K562 (cell line): ENCODE measurements around the gene IZUMO4. TPM values are rescaled to one million over a fixed set of nuclear protein-coding genes. Genes with fewer than 3 reads are reported as not detected.
A peak's percentile ranks its signal among the peaks of the same experiment; 100 is the strongest.

Experiments
- ATAC-seq: fragments of 200-7000 bp; cut with Tn5 transposase; 3 replicates; pipeline ENCODE4 v1.9.1; 2020; ENCODE audit warnings: moderate library complexity
- BruUV-seq: library from RNA; stranded (reverse); fragments of 400-500 nt; replicated peaks from 2 replicates; lab custom pipeline; 2021; lab: Mats Ljungman, UMichigan
- CTCF ChIA-PET: fragments of 300-600 bp; formaldehyde crosslinking; extraction: SDS; loops from one replicate; lab custom pipeline; 2021; ENCODE audit warnings: low intra/inter-chr PET ratio; lab: Yijun Ruan, JAX
- POLR2A ChIA-PET: fragments of 300-600, 350-650 bp; sonication (Branson Sonifier 250); formaldehyde crosslinking; extraction: SDS; loops from one replicate; lab custom pipeline; 2021; ENCODE audit warnings: antibody characterized with exemption, inconsistent platforms; lab: Yijun Ruan, JAX
- DNase-seq, 4 experiments: peaks; one replicate each; pipeline versions ENCODE4 v3.0.0 to v3.0.0-alpha.2; 2011 to 2018; ENCODE audit warnings: low spot score in 3 of 4, mixed read lengths in 3 of 4; ENCODE audit errors: extremely low read depth in 1 of 4
- FAIRE-seq: peaks from 2 replicates; lab custom pipeline; 2011; peaks lifted over from hg19 to GRCh38; lab: Jason Lieb, UNC
- H2AFZ ChIP-seq: 2 replicates; pipeline ENCODE4 v1.6.0; 2011; ENCODE audit warnings: low read depth, low read length, control low read depth, inconsistent platforms
- H3K27ac ChIP-seq: fragments of 200-600 bp; 3 replicates; pipeline ENCODE4 v1.8.0; 2011; ENCODE audit warnings: low read depth, mild to moderate bottlenecking, control low read depth, inconsistent platforms, low read length, moderate library complexity, mixed read lengths; ENCODE audit errors: extremely low read depth
- H3K27me3 ChIP-seq, 2 experiments: fragments of 300-600 bp in 1 of 2; 2 replicates in 1 of 2; 3 replicates in 1 of 2; pipeline versions ENCODE4 v1.6.0 to v1.8.0; 2011; ENCODE audit warnings: inconsistent platforms in 2 of 2, low read length in 2 of 2, mild to moderate bottlenecking in 1 of 2, mixed read lengths in 1 of 2, moderate library complexity in 1 of 2; ENCODE audit not compliant: control insufficient read depth in 2 of 2, insufficient read depth in 2 of 2
- H3K36me3 ChIP-seq: fragments of 300-600 bp; 3 replicates; pipeline ENCODE4 v1.8.0; 2011; ENCODE audit warnings: mild to moderate bottlenecking, low read length, inconsistent platforms; ENCODE audit not compliant: control insufficient read depth, insufficient read depth
- H3K4me1 ChIP-seq, 2 experiments: fragments of 200-600 bp in 1 of 2; replicated peaks in 1 of 2; 2 replicates in 1 of 2; 3 replicates in 1 of 2; pipeline versions ENCODE4 v1.5.1 to v1.8.0; 2011; ENCODE audit warnings: inconsistent platforms in 2 of 2, low read length in 2 of 2, mild to moderate bottlenecking in 1 of 2, mixed read lengths in 1 of 2, moderate library complexity in 1 of 2; ENCODE audit not compliant: control insufficient read depth in 2 of 2, insufficient read depth in 2 of 2
- H3K4me2 ChIP-seq: 2 replicates; pipeline ENCODE4 v1.6.1; 2011; ENCODE audit warnings: low read length, control low read depth, inconsistent platforms, mixed read lengths; ENCODE audit not compliant: insufficient read depth
- H3K4me3 ChIP-seq: fragments of 200-600 bp; sonication (generic), shearing (Covaris generic); 2 replicates; pipeline ENCODE4 v1.5.1; 2016; ENCODE audit warnings: control low read depth, inconsistent platforms
- H3K79me2 ChIP-seq: fragments of 200-600 bp; 3 replicates; pipeline ENCODE4 v1.8.0; 2011; ENCODE audit warnings: low read length, inconsistent platforms; ENCODE audit not compliant: control insufficient read depth, insufficient read depth
- H3K9ac ChIP-seq, 2 experiments: 2 replicates each; pipeline versions ENCODE4 v1.6.0 to v1.6.1; 2011; ENCODE audit warnings: low read depth in 2 of 2, low read length in 2 of 2, control low read depth in 1 of 2, inconsistent platforms in 1 of 2, mild to moderate bottlenecking in 1 of 2, mixed read lengths in 1 of 2; ENCODE audit not compliant: insufficient read depth in 1 of 2
- H3K9me1 ChIP-seq: one replicate; pipeline ENCODE4 v1.6.0; 2011; ENCODE audit warnings: inconsistent platforms, mild to moderate bottlenecking, low read length, moderate library complexity; ENCODE audit not compliant: control insufficient read depth, insufficient read depth
- H3K9me3 ChIP-seq: replicated peaks from 2 replicates; pipeline ENCODE4 v1.5.1; 2011; ENCODE audit warnings: low read depth, low read length, inconsistent platforms; ENCODE audit not compliant: control insufficient read depth, insufficient read depth
- H4K20me1 ChIP-seq: replicated peaks from 2 replicates; pipeline ENCODE4 v1.6.1; 2011; ENCODE audit warnings: low read length, inconsistent platforms, mixed read lengths; ENCODE audit not compliant: control insufficient read depth, insufficient read depth
- ATF7 ChIP-seq: fragments of 450-650 bp; IDR thresholded peaks from 2 replicates; pipeline ENCODE4 v1.7.1; 2014; ENCODE audit warnings: mild to moderate bottlenecking, moderate library complexity
- CXXC5 ChIP-seq: fragments of 250-450 bp; sonication (Bioruptor Pico); IDR thresholded peaks from 2 replicates; pipeline ENCODE4 v1.8.0; 2022; ENCODE audit warnings: inconsistent platforms, mild to moderate bottlenecking, moderate library complexity
- ETV6 ChIP-seq, 3 experiments: fragments of 150-350 bp in 1 of 3; sonication (generic) in 1 of 3; formaldehyde crosslinking in 1 of 3; IDR thresholded peaks; 2 replicates each; pipeline versions ENCODE4 v1.6.1 to v1.8.0; 2014 to 2022; ENCODE audit warnings: borderline replicate concordance in 2 of 3, low read depth in 2 of 3, antibody characterized with exemption in 1 of 3, low read length in 1 of 3, mild to moderate bottlenecking in 1 of 3, missing genetic modification reagents in 1 of 3
- LEF1 ChIP-seq: fragments of 450-650 bp; IDR thresholded peaks from 2 replicates; pipeline ENCODE4 v1.6.1; 2016; ENCODE audit warnings: mild to moderate bottlenecking
- REST ChIP-seq, 2 experiments: fragments of 450-650 bp; formaldehyde crosslinking in 1 of 2; IDR thresholded peaks; 2 replicates each; pipeline versions ENCODE4 v1.4.0 to v1.6.1; 2014 to 2020; ENCODE audit warnings: mild to moderate bottlenecking in 2 of 2, borderline replicate concordance in 1 of 2, low read depth in 1 of 2
- SP2 ChIP-seq: IDR thresholded peaks from 2 replicates; pipeline ENCODE4 v1.6.1; 2011; ENCODE audit warnings: mild to moderate bottlenecking, low read depth, low read length, moderate library complexity; ENCODE audit not compliant: poor library complexity, severe bottlenecking; ENCODE audit errors: extremely low read depth
- TCF15 ChIP-seq: fragments of 250-450 bp; sonication (Bioruptor Pico); IDR thresholded peaks from 2 replicates; pipeline ENCODE4 v1.8.0; 2022; ENCODE audit warnings: moderate library complexity, mild to moderate bottlenecking, inconsistent platforms
- TRIM28 ChIP-seq: fragments of 450-650 bp; IDR thresholded peaks from 2 replicates; pipeline ENCODE4 v1.6.1; 2017
- ZNF696 ChIP-seq: fragments of 250-450 bp; sonication (Bioruptor Pico); conservative IDR thresholded peaks from 2 replicates; pipeline ENCODE4 v1.4.0; 2020; ENCODE audit warnings: mild to moderate bottlenecking, moderate library complexity
- WGBS: fragments of 100-300 bp; shearing (Covaris generic); methylation state at CpG from one replicate; pipeline ENCODE4 v1.1.6; 2016; ENCODE audit warnings: low coverage, mixed read lengths; ENCODE audit not compliant: insufficient coverage; ENCODE audit errors: missing lambda C conversion rate; 5-methylcytosine and 5-hydroxymethylcytosine counted together
- in situ Hi-C: fragments of 300-500 bp; cut with MboI; formaldehyde crosslinking; loops from 4 replicates; pipeline ENCODE4 v1.15.0; 2018; ENCODE audit warnings: inconsistent platforms, mixed read lengths
- intact Hi-C: fragments of 100-400 bp; cut with micrococcal nuclease; formaldehyde crosslinking; loops from 2 replicates; pipeline ENCODE4 v1.14.2; 2022
- polyA plus RNA-seq, 8 experiments: library from polyadenylated mRNA; depleted of rRNA in 4 of 8; stranded (reverse) in 5 of 8; unstranded in 3 of 8; fragments of >200 nt; fragmentation: Nextera tagmentation in 2 of 8; fragmentation: Illumina TruSeq in 1 of 8; extraction: Ambion mirVana in 2 of 8; extraction: Trizol in 1 of 8; gene quantifications; 2 replicates each; pipeline versions ENCODE4 v1.2.1 to v1.2.3, GENCODE V29; 2011 to 2014; ENCODE audit warnings: inconsistent platforms in 1 of 8, missing spikeins in 1 of 8
- total RNA-seq, 7 experiments: library from RNA; depleted of rRNA in 6 of 7; stranded (reverse); fragments of >200 nt in 6 of 7; fragmentation: Illumina TruSeq in 2 of 7; extraction: Trizol in 2 of 7; gene quantifications; 2 replicates each; pipeline versions ENCODE4 v1.2.1 to v1.2.3, GENCODE V29; 2011 to 2021; ENCODE audit warnings: low replicate concordance in 1 of 7

Gene IZUMO4
- total and polyA plus RNA-seq, 9 of the 15 experiments (the other 6 are each of a cell fraction or from before 2014, with no cell fraction given) = 0.07 to 3.9 (median 1.2) TPM

GRCh38 chr19:2049741-2050348, 46.9 kb upstream of the IZUMO4 start (continued):
- TF ChIP-seq ATF7 (peak; percentile 37; the same call in 1 of the 2 replicates), TCF15 (CRISPR knock-in tag) (no peak)

- H3K36me3 ChIP-seq = peaks cover 44% of the 10 kb centered on the region; the same call in 2 of the 3 replicates
- no TSS peak for BruUV-seq
- H3K27ac ChIP-seq = peak overlapping the region; percentile 75; the same call in 2 of the 3 replicates
- in situ Hi-C loops = no loop called here
- ChIA-PET POLR2A (interaction anchor here (0.6 to 5.5 kb wide), 6 partner anchors 8 to 45 kb away, joined by 3 to 72 read pairs (median 12); no protein-coding TSS in a partner anchor), CTCF (interaction anchor here (0.8 kb wide), 1 partner anchor 19 kb away, joined by 3 read pairs; no protein-coding TSS in a partner anchor)
- 0% methylated on average over 19 of the region's 49 CpGs for WGBS
- no peaks in the 10 kb centered on the region for H3K27me3 ChIP-seq
- peaks cover 7% of the 10 kb centered on the region for H3K9me1 ChIP-seq
- ATAC-seq (peak; percentile 2; the same call in 2 of the 3 replicates), DNase-seq (peak in 2 of 4 experiments; percentile 42 to 79), FAIRE-seq (no peak)
- intact Hi-C loops = no loop called here
- H3K9me3 ChIP-seq = no peaks in the 10 kb centered on the region
- H2AFZ ChIP-seq = no peak overlapping the region
- peak overlapping the region; percentile 90 for H3K4me3 ChIP-seq
- H3K79me2 ChIP-seq = peaks cover 47% of the 10 kb centered on the region
- H3K9ac ChIP-seq = peak overlapping the region; percentile 74 to 99
- H3K4me2 ChIP-seq = peak overlapping the region; percentile 84
- H4K20me1 ChIP-seq = peaks cover 19% of the 10 kb centered on the region
- H3K4me1 ChIP-seq = peaks cover 24 to 78% of the 10 kb centered on the region in 2 experiments
- no peak for TF ChIP-seq TRIM28
- no peak for TF ChIP-seq REST (IDR thresholded peaks at IDR 0.05; ENCODE audit: borderline replicate concordance)
- TF ChIP-seq REST (CRISPR knock-in tag; IDR thresholded peaks at IDR 0.05; ENCODE audit: low read depth) = 0 out of 2 replicates have a peak, but pooled peaks have one; percentile 17
- no peak for TF ChIP-seq LEF1
- no peak for TF ChIP-seq CXXC5 (CRISPR knock-in tag)
- TF ChIP-seq SP2 = no peak
- no peak for TF ChIP-seq ETV6 (IDR thresholded peaks at IDR 0.05; ENCODE audit: borderline replicate concordance in 1 of 2, low read depth in 2 of 2, low read length in 1 of 2)
- 0 out of 2 replicates have a peak, but pooled peaks have one; percentile 4 for TF ChIP-seq ETV6 (CRISPR knock-in tag; IDR thresholded peaks at IDR 0.05; ENCODE audit: borderline replicate concordance)
- TF ChIP-seq ZNF696 (CRISPR knock-in tag) = no peak
Measured at GRCh38 chr19:2050349-2050990, 46.2 kb upstream of the IZUMO4 start.
